GM19395 (cell line): ENCODE data around the gene RIMBP2.

ENCODE experiments used
- ATAC-seq: cut with Tn5 transposase; IDR thresholded peaks from one replicate; pipeline ENCODE4 v1.9.1; 2021; ENCODE audit warnings: mild to moderate bottlenecking, moderate library complexity; ENCODE audit not compliant: unreplicated experiment

The RIMBP2 gene

DNA sequence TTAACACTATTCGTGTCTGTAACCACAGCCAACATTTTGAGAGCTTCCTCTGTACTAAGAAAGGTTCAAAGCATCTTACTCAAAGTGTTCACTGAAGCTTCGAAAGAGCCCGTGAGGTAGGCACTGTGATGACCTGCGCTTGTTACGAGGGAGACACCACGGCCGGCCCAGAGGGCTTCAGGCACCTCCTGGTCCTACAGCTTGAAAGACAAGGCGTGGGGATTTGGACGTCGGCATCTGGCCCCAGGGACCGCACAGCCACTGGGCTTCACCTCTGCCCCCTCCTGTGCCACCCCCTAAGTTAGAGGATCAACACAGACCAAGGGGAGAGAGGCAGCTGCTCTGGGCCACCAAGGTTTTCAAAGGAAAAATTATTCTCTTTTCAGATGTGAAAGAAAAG, 75.6 kb downstream of the RIMBP2 start:
- no peak for ATAC-seq

DNA sequence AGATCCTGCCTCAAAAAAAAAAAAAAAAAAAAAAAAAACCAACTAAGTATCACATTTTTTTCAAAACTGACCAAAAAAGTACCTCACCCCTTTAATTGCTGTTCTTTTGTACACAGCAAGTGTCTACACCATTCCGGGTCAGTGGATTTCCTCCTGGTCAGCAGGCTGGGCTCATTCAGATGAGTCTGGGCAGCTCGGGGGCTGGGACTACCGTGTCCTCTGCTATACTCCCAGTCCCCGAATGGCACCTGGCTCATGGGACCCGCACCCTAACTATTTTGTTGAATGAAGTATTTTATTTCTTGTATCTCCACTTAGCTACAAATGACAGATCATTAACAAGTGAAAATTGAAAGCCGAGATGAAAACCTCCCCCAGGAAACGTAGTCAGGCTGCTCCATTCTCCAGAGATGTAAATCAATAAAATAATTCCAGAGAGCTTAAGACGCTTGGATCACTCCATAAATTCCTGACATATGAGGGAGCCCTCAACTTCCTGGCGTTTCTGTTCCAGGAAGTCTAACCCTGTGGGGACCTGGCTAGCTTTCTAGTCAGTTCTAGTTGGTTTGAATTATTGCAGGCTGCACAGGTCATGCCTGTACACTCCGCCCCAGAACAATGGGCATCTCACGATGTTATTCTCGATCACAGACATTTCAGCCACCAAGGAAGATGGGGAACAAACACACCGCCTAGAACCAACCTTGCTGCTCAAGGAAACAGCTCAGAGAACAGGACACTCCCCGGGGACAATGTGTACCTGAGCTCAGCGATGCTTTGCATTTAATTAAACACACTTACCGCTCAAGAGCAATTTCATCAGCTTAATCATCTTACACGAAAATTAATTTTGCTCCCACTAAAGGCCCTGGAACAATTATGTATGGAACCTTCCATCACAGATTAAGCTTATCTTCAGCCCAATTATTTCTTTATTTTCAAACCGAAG, 76.3 kb downstream of the RIMBP2 start:
- no peak for ATAC-seq

DNA sequence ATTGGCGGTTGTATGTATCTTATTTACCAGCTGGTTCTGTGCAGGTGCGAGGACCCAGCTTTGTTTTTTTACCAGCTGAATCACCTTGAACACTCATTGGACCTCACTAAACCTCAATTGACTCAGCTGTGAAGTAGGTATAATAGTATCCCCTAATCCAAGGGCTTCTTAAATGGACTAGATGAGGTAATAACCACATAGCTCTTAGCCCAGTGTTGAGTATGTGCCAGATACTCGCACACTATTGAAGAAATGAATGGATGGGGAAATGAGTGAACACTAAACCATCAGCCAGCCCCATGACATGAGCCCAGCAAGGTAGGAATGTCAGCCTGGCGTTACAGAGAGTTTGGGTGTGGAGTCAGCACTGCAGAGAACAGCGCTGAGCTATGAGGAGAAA, 79.7 kb downstream of the RIMBP2 start:
- ATAC-seq, result no peak

DNA sequence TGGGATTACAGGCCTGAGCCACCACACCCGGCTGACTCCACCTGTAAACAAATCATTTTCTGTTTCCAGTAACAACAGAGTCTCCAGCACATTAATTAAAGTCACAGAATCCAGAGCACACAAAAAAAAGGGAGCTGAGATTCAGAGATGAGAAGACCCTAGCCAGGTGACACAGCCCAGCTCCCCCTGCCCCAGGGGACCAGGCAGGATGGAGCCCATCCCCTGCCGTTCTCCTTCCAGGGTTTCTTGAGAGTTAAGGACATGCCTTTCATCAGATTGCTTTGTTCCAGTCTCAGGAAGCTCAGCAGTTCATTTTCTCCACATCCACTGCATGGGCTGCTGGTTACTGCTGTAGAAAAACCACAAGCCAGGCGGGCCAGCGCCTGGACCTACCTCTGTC, 81.2 kb downstream of the RIMBP2 start:
- ATAC-seq, result no peak

DNA sequence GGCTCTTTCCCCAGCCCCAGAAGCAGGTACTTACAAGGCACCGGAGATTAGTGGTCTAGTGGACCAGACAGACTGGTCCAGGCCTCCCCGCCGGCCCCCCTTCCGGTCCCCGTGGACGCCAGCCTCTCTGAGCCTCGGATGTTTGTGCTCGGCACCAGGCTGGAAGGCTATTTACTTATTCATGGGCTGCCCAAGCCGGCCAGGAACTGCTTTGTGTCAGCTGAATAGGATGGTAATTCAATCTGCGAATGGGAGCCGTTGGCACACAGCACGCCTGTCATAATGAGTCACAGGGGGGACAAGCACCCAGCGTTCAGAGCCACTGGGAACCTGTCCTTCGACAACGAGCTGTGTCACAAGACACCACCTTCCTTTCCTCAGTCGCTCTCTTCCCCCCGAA, 82.3 kb downstream of the RIMBP2 start:
- ATAC-seq, result no peak

DNA sequence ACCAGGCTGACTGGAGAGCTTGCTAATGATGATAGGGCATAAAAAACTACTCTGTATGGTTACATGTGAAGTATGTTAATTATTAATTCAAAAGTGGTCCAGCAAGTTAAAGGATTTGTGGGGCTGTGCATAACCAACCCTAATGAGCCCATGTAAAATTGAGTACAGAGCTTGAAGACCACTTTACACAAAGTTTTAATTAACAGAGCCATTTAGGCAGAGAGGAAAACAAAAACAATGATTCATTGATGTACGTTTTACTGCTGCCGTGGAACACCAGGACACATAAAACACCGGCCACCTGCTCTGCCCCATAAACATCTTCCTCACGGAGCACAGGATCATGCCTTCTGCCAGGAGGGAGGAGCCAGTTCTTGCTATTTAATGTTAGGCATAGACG, 83.5 kb downstream of the RIMBP2 start:
- ATAC-seq, result no peak

DNA sequence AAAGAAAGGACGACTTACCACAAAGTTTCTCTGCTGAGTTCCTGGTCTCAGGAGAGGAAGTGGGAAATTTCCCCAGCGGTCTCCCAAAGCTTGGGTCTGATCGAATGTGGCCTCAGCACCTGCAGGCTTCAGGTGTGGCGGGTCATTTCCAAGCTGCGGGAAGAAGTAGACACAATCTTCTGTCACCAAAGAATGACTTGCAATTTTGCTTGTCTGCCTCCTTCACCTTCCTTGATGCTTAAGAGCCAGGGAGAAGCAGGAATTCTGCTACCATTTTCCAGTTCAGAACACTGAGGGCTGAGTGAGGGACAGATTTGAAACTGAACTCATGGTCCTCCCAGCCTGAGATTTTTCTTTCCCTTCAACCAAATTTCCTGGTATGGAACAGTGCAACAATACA, 87.8 kb downstream of the RIMBP2 start:
- ATAC-seq, result no peak

DNA sequence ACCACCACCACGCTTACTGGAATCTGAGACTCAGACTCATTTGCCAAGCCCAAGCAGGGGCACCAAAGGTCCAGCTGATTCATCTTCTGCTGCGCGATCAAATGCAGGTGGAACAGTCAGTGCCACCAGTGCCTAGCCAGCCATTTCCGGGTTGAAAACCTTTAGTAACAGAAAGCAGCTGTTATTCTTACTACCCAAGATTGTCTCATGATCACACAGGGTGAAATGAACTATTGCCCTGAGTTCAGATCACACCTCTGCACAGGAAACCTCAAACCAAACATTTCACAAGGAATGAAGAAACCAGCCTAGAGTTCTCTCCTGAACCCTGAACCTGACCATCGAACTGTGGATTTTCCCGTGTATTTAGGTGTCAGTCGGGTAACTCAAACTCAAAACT, 88.9 kb downstream of the RIMBP2 start:
- no peak for ATAC-seq

DNA sequence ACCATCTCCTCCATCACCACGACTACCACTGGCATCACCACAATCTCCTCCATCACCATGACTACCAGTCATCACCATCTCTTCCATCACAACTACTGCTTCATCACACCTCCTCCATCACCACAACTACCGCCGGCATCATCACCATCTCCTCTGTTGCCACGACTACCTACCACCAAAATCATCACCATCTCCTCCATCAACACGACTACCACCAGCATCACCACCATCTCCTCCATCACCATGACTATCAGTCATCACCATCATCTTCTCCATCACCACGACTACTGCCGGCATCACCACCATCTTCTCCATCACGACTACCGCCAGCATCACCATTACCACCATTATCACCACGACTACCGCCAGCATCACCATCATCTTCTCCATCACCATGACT, 89.5 kb downstream of the RIMBP2 start:
- no peak for ATAC-seq

DNA sequence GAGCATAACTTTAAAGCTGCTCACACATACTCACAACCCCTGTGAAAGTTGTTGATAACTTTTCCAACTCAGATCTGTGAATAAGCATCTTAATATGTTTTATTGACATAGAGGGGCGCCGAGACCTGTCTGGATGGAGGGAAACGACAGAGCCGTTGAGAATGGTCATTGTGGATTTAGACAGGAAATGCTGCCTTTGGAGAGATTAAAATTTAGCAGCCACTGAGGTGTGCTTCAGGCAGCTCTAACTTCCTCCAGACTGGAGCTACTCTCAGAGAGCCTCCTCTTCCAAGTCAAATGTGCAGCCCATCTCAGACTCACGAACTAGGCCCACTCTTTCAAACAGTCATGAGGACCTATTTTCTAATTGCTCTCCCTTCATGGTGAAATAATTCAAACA, 90.9 kb downstream of the RIMBP2 start:
- ATAC-seq, result no peak

DNA sequence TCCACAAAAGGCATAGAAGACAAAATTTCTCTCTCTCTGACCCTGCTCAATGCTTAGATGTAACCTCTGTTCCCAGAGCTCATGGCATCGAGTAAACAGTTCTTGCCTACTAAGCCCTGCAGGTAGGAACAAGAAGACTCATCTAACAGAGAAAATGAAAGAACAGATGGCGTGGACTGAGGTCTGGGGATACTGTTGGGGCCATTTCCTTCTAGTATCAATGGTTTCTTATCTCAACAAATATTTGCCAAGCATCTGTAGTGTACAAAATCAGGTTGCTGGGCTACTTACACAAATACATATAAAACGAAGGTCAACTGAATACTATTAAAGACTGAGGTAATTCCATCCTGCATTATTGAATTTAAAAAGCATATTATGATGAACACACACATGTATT, 93.3 kb downstream of the RIMBP2 start:
- no peak for ATAC-seq

DNA sequence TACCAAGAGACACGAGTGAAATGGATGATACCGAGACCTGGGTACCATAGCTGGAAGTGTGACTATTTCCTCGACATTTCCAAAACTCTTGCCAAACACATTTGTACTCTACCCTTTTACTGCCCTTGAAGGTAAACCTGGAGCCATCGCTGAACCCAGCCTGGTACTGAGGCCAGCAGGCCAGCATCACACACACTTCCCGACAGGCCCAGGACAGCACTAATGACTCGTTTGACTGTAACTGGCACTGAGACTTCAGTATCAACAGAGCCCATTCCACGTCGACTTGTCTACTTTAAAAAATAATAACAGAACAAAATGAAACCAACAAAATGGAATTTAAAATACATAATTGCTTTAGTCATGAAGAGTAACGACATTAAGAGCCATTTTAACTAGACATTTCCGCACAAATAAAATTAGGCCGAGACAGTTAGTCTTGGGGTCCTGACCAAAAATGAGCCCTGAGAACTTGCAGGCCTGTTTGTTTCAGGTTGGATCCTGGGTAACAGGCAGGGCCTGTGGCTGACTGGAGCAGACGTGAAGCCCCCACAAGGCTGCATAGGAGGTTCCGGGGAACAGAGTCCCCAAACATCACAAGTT, 94.3 kb downstream of the RIMBP2 start:
- ATAC-seq, result no peak

DNA sequence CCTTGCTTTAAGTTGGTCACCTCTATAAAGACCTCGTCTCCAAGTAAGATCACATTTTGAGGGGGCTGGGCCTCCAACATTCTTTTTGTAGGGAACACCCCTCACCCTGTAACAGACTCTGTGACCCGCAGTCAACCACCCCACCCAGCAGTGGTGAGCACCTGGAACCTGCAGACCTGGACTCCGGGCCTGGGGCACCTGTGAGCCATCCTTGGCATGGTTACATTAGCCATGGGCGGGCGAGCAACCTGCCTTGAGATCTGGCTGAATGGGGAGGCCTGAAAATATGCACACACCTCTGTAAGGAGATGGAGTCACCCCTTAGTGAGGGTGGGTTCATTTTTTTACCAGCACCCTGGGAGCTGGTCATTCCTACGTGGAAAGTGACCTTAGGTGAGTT, 95.3 kb downstream of the RIMBP2 start:
- no peak for ATAC-seq

DNA sequence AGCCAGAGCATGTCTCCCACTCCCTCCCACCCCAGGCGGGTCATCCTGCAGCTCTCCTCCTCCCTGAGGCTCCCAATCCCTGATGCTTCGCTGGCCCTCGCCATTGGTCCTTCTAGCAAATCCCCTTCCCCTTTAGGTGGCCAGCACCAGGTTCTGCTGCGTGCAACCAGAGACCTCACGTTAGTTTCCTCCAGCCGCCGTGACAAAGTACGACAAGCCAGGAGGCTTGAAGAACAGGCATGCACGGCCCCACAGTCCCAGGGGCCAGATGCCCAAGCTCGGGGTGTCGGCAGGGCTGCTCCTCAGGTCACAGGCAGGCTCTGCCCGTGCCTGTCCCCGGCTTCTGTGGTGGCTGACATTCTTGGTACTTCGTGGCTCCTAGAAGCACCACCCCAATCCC, 95.8 kb downstream of the RIMBP2 start:
- ATAC-seq, result no peak

DNA sequence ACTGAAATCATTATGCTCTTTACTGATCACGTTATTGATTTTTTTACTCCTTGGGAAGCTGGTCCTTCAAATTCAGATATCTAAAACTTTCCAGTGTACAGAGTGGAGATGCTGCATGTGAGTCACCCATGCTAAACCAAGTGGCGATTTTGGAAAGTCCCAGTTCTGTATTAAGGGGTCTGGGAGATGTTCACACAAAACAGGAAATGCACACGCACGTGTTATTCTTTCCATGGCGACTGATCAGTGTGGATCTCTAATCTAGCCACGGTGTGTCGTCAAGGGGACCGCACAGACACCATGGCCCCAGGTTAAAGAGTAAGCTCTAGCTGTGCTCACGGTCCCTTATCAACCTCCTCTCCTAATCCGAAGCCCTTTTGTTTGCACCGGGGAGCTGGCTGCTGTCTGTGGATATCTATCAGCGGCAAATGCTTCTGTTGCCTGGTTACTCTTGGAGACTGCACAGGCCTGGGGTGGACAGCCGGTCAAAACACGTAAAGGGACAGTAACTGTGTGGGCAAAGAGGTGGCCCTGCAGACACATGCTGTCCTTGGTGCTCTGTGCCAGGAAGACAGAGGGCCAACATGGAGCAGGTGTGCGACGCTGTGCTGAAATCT, 96.6 kb downstream of the RIMBP2 start:
- ATAC-seq, result no peak

DNA sequence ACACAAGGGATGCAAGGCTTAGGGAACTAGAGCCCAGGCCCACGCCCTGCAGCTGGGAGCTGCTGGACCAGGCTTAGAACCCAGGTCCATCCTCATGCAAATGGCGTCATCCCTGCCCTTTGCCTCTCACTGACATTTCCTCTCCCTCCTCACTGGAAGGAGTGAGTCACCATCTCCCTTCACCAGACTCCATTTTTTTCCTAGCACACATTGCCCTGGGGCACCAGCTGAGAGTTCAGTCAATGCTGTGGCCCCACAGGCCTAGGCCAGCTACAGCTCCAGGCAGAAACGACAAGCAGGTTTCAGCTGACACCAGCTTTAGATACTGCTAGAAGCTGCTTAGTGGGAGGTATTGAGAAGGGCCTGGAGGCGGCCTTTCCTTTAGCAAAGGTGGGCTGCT, 98.9 kb downstream of the RIMBP2 start:
- no peak for ATAC-seq

DNA sequence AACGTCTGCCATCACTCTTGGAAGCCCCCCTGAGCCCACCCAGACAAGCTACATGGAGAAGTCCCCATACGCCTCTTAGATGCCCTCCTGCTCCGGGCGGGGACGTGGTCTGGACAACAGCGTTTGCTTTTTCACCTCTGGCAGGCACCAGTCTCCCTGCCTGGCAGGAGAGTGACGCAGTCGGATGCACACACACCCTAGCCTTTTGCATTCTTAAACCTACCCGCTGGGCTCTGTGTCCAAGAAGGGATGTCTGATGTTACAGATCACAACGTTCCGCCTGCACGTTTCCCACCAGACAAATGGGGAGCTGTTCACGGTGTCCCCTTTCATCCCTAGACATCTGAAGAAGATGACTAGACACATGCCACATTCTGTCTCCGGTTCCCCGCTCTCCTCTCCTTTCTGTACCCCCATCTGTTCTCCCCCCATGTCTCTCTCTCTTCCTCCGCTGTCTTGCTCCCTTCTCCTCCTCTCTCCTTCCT, 100.2 kb downstream of the RIMBP2 start:
- ATAC-seq, result no peak

DNA sequence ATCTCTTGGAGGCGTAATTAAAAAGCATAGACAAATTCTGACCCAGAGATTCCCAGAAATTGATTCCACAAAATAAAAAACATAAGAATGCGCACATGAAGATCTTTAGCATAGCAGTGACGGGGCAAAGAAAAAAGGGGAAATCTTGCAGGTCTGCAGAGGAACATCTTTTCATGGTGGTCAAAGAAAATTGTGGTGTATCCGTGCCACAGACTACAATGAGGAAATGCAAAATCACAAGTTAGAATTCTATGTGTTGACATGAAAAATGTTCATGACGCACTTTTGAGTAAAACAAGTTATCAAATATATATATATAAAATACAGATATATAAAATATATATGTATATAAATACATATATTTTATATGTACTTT, 101.6 kb downstream of the RIMBP2 start:
- no peak for ATAC-seq

DNA sequence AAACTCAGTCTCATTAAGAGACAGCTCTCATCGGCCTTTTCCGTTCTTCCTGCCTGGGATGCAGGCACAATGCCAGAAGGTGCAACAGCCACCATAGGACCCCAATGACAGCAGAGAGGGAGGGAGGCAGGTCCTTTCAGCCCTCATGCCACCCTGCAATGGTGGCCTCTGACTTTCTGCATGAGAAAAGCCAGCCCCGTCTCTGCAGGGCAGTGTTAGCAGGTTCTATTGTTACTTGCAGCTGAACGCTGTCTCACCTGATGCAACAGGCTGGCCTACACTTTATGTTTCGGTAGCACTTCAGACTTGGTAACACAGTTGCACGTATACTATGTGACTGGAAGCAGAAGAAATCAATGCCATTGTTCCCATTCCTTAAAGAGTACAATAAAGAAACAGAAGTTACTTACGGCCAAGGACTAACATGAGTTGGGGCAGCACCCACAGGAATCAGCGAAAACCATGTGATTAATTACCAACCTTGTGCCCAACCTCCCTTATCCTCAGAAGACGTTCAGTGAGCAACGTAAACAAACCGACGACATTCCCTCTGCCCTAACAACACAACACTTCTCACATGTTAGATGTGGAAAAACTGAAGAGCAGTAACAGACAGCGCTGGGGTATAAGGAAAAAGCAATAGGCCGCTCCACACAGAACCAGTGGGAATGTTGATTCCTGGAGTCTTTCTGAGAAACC, 102.1 kb downstream of the RIMBP2 start:
- no peak for ATAC-seq

DNA sequence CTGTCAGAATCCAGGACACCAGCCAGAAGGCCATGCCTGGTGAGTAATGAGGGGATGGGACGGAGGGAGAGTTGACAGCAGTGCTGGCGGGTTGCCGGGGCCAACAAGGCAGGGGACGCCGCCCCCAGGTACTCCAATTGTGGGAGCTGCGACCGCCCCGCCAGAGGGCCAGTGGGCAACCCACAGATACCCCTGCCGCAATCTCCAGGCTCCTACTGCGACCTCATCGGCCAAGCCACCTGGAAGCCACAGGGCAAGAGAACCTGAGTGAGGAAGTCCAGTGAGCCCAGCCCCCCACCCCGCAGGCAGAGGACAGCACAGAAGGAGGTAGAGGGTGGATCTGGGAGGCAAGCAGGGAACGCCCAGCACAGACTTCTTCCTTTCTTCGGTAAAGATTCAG, 103.0 kb downstream of the RIMBP2 start:
- ATAC-seq, result no peak
